Retinal pigment epithelial cell (primary cell): ENCODE data around the gene MC1R.

ENCODE experiments used
- DNase-seq: peaks from one replicate; pipeline ENCODE4 v3.0.0-alpha.2; 2010; ENCODE audit warnings: low read depth
- H3K4me3 ChIP-seq: 2 replicates; pipeline ENCODE4 v1.5.1; 2011; ENCODE audit warnings: mild to moderate bottlenecking, low read length, control low read depth, moderate library complexity
- TF ChIP-seq, protein P1 (sequence below): conservative IDR thresholded peaks from 2 replicates; pipeline ENCODE4 v1.5.1; 2011; ENCODE audit warnings: low read depth, low read length, control low read depth, inconsistent platforms

MC1R gene

DNA sequence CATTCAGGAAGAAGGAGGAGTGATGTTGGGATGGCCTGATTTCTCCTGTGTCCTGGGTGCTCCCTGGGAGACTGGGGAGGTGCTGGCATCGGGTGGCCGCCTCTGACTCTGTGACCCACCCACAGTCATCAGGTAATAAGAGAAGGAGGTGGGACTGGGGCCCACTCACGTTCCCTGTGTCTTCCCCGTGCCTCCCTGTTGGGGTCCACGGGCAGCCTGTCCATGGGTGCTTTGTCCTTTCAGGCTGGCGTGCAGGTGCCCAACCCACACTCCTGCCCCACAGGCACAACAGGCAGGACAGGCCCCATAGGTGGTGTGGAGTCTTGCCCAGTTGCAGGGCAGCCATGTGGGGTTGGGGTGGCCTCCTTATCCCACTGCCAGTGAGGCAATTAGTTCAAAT is 33.9 kb downstream of the MC1R start:
- no peak for DNase-seq
- TF ChIP-seq, protein P1, sequence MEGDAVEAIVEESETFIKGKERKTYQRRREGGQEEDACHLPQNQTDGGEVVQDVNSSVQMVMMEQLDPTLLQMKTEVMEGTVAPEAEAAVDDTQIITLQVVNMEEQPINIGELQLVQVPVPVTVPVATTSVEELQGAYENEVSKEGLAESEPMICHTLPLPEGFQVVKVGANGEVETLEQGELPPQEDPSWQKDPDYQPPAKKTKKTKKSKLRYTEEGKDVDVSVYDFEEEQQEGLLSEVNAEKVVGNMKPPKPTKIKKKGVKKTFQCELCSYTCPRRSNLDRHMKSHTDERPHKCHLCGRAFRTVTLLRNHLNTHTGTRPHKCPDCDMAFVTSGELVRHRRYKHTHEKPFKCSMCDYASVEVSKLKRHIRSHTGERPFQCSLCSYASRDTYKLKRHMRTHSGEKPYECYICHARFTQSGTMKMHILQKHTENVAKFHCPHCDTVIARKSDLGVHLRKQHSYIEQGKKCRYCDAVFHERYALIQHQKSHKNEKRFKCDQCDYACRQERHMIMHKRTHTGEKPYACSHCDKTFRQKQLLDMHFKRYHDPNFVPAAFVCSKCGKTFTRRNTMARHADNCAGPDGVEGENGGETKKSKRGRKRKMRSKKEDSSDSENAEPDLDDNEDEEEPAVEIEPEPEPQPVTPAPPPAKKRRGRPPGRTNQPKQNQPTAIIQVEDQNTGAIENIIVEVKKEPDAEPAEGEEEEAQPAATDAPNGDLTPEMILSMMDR: no peak

DNA sequence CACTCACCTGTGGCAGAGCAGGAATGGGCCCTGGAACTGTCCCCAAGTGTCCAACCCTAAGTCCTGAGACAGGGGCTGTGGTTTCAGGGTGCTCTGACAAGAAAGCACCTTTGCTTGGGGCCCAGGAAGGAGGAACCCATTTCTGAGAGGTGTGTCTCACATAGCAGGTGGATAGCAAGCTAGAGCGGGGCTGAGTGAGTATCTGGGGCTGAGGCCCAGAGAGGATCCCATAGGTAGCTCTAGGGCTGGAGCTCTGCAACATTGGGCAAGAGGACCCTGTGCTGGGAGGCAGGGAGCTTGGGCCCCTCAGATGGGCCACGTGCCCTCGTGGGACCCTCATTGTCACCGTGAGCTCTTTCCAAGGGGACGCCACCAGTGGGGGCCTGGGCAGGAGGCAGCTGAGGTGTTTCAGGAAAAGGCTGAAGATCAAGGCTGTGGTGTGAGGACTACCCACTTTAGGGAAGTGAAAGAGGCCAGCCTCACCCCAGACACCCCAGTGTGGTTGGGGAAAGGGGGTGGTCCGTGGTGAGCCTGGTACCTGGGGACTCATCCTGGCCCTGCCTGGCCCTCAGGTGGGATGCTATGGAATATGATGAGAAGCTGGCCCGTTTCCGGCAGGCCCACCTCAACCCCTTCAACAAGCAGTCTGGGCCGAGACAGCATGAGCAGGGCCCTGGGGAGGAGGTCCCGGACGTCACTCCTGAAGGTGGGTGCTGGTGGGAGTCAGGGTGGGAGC is 35.2 kb downstream of the MC1R start:
- TF ChIP-seq, protein P1: no peak
- no peak overlapping the region for H3K4me3 ChIP-seq

More for the DNA sequence above, 33.9 kb downstream of the MC1R start:
- H3K4me3 ChIP-seq: no peak overlapping the region

DNA sequence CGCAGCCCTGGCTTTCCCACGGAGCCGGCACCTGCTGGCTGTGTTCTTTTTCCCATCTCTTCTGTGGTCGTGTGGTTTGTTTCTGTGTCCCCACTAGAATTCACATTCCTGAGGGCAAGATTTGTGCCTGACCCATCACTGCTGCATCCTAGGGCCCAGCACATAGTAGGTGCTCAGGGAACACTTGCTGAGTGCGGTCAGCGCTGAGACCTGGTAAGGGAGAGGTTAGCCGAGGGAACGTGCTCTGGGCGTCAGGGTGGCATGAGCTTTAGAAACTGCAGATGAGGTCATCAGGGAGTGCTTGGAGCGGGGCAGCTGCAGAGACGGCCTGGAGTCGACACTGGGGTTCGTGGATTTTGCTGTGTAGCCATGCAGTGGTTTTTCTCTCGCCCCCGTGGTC is 35.8 kb downstream of the MC1R start:
- H3K4me3 ChIP-seq: no peak overlapping the region
- no peak for DNase-seq
- TF ChIP-seq, protein P1: no peak

More for the DNA sequence above, 35.2 kb downstream of the MC1R start:
- no peak for DNase-seq

DNA sequence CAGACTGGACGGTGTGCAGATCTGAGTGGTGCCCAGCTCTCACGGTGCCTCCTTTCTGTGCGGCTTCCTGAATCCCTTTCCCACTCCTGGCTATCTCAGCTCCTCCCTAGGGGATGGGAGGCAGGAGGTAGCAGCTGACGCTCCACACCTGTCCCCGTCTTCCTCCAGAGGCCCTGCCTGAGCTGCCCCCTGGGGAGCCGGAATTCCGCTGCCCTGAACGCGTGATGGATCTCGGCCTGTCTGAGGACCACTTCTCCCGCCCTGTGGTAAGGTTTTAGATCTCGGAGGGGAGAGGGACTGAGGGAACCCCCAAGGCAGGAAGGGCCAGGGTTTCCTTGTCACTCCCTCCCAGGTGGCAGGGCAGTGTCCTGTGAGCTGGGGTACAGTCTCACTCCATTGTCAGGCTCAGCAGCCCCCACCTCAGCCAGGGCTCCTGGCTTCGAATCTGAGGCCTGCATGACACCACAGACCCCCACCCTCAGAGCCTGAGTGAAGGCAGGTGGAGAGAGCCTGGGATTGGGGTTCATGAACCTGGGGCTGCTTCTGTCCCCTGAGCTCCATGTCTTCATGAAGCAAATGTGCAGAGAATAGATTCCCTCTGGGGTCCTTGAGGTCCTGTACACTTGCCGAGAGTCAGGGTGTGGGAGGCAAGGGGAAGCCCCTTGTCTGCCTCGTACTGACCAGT is 36.5 kb downstream of the MC1R start:
- DNase-seq: no peak
- TF ChIP-seq, protein P1: no peak
- H3K4me3 ChIP-seq: no peak overlapping the region

DNA sequence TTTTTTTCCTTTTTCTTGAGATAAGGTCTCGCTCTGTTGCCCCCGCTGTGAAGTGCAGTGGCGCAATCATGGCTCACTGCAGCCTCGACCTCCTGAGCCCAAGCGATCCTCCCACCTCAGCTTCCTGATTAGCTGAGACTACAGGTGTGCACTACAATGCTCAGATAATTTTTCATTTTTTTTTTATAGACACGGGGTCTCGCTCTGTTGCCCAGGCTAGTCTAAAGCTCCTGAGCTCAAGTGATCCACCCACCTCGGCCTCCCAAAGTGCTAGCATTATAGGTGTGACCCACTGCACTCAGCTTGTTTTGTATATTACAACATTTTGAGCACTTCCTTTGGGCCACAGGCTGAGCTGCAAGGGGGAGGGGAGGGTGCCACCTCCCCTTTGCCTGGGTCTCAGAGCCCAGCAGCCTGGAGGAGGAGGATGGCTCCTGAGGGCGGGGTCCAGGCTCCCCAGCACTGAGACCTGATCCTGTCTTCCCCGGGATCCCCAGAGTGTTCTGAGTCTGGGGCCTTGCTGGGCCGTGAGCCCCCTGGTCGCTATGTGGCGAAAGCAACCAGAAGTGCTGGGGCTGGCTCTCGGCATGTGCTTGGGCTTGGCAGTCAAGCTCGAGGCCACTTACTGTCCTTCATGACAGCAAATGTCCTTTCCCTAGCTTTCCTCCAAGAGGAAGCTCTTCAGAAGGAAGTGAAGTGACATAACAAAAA is 38.0 kb downstream of the MC1R start:
- TF ChIP-seq, protein P1: no peak
- H3K4me3 ChIP-seq: no peak overlapping the region
- no peak for DNase-seq

DNA sequence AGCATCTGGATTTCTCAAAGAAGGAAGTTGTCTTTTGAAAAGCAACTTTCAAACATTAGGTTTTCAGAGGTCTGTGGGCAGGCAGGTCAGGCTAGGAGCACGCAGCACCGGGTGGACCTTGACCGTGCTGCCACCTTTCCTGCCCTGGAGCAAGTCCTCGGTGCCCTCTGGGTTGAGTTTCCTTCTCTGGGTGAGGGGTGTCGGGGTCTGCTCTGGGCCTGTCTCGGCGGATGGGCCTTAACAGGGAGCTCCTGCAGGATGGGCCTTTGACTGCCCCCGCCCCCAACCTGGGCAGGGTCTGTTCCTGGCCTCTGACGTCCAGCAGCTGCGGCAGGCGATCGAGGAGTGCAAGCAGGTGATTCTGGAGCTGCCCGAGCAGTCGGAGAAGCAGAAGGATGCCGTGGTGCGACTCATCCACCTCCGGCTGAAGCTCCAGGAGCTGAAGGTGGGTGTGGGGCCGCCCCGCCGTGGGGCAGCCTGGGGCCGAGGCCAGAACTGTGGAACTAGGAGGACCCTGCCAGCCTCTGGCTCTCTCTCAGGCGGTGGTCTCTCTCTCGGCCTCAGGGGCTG is 38.6 kb downstream of the MC1R start:
- no peak overlapping the region for H3K4me3 ChIP-seq
- DNase-seq: no peak
- TF ChIP-seq, protein P1: no peak
